ENCODE results near the gene TXNDC5. TPM values are rescaled to one million over a fixed set of nuclear protein-coding genes. Genes with fewer than 3 reads are reported as not detected.

The TXNDC5 gene
- total RNA-seq, 3 donors from 2014 or later = 123 to 191 (median 165) TPM

GRCh38 chr6:7911345-7911725 lies 747 bp upstream of the TXNDC5 start:
- Histone ChIP-seq H3K4me1 (no peaks in the 10 kb centered on the region), H3K27ac (peak overlapping the region; percentile 76 to 83), H3K36me3 (no peaks in the 10 kb centered on the region), H3K9me3 (no peaks in the 10 kb centered on the region), H3K4me3 (peak overlapping the region; percentile 71 to 100 (median 88)), H3K27me3 (no peaks in the 10 kb centered on the region)
- intact Hi-C loops (cut with DNase I; ENCODE audit: low total_unique reads) = no loop called here
- no peak for DNase-seq (ENCODE audit: low spot score in 2 of 2)
- no peak for TF ChIP-seq CTCF (IDR thresholded peaks at IDR 0.05)
- TF ChIP-seq POLR2AphosphoS5 (IDR thresholded peaks at IDR 0.05) = no peak
- TF ChIP-seq POLR2A (IDR thresholded peaks at IDR 0.05) = no peak

- H3K36me3 ChIP-seq = no peaks in the 10 kb centered on the region
- H3K9me3 ChIP-seq = no peaks in the 10 kb centered on the region
- no peak for TF ChIP-seq POLR2A (IDR thresholded peaks at IDR 0.05)
- TF ChIP-seq POLR2AphosphoS5 (IDR thresholded peaks at IDR 0.05) = no peak
- TF ChIP-seq CTCF (IDR thresholded peaks at IDR 0.05) = no peak
- intact Hi-C loops (cut with DNase I; ENCODE audit: low total_unique reads) = no loop called here
- no peaks in the 10 kb centered on the region for H3K27me3 ChIP-seq
- no peak for DNase-seq (ENCODE audit: low spot score in 2 of 2)
- peak overlapping the region; percentile 71 to 100 (median 88) for H3K4me3 ChIP-seq
- peak overlapping the region; percentile 61 to 83 for H3K27ac ChIP-seq
- H3K4me1 ChIP-seq = no peaks in the 10 kb centered on the region
Measured at GRCh38 chr6:7910298-7910653, 312 bp downstream of the TXNDC5 start.

- DNase-seq (ENCODE audit: low spot score in 2 of 2) = no peak
- intact Hi-C loops (cut with DNase I; ENCODE audit: low total_unique reads) = no loop called here
- Histone ChIP-seq H3K4me1 (no peaks in the 10 kb centered on the region), H3K9me3 (no peaks in the 10 kb centered on the region), H3K4me3 (peak overlapping the region; percentile 71 to 100 (median 88)), H3K36me3 (no peaks in the 10 kb centered on the region), H3K27me3 (no peaks in the 10 kb centered on the region), H3K27ac (peak overlapping the region; percentile 61 to 83)
- TF ChIP-seq POLR2A (IDR thresholded peaks at IDR 0.05) (no peak), POLR2AphosphoS5 (IDR thresholded peaks at IDR 0.05) (peak in 1 of 3 donors; percentile 25), CTCF (IDR thresholded peaks at IDR 0.05) (no peak)
Measured at GRCh38 chr6:7909323-7910276, 988 bp downstream of the TXNDC5 start.

GRCh38 chr6:7907159-7907558 lies 3.4 kb downstream of the TXNDC5 start:
- Histone ChIP-seq H3K36me3 (no peaks in the 10 kb centered on the region), H3K4me3 (no peak overlapping the region), H3K9me3 (no peaks in the 10 kb centered on the region), H3K4me1 (no peaks in the 10 kb centered on the region), H3K27me3 (no peaks in the 10 kb centered on the region), H3K27ac (no peak overlapping the region)
- intact Hi-C loops (cut with DNase I; ENCODE audit: low total_unique reads) = no loop called here
- TF ChIP-seq POLR2A (IDR thresholded peaks at IDR 0.05) (no peak), CTCF (IDR thresholded peaks at IDR 0.05) (no peak), POLR2AphosphoS5 (IDR thresholded peaks at IDR 0.05) (no peak)
- no peak for DNase-seq (ENCODE audit: low spot score in 2 of 2)

- no peak for DNase-seq (ENCODE audit: low spot score in 2 of 2)
- no peaks in the 10 kb centered on the region for H3K4me1 ChIP-seq
- H3K27ac ChIP-seq = no peak overlapping the region
- H3K36me3 ChIP-seq = no peaks in the 10 kb centered on the region
- TF ChIP-seq CTCF (IDR thresholded peaks at IDR 0.05) (no peak), POLR2A (IDR thresholded peaks at IDR 0.05) (no peak), POLR2AphosphoS5 (IDR thresholded peaks at IDR 0.05) (no peak)
- intact Hi-C loops (cut with DNase I; ENCODE audit: low total_unique reads) = no loop called here
- H3K27me3 ChIP-seq = no peaks in the 10 kb centered on the region
- no peaks in the 10 kb centered on the region for H3K9me3 ChIP-seq
- no peak overlapping the region for H3K4me3 ChIP-seq
Measured at GRCh38 chr6:7906741-7907140, 3.8 kb downstream of the TXNDC5 start.
